Caco-2 (cell line): ENCODE results near the gene EFR3B. TPM values are rescaled to one million over a fixed set of nuclear protein-coding genes. Genes with fewer than 3 reads are reported as not detected.
"Not testable (repeated sequence)": the region's sequence is repeated elsewhere in the genome, so short reads cannot be mapped to it uniquely, and the experiment has no call there.

Experiments
- BruUV-seq: library from RNA; stranded (reverse); fragments of 400-500 nt; replicated peaks from 2 replicates; lab custom pipeline; 2021; lab: Mats Ljungman, UMichigan
- CTCF ChIA-PET: fragments of 300-600 bp; sonication (Branson Sonifier 250); formaldehyde crosslinking; loops from one replicate; lab custom pipeline; 2022; ENCODE audit warnings: antibody characterized with exemption; lab: Charles Lee
- POLR2A ChIA-PET: fragments of 300-600 bp; sonication (Branson Sonifier 250); formaldehyde crosslinking; loops from one replicate; lab custom pipeline; 2022; ENCODE audit warnings: antibody characterized with exemption; lab: Charles Lee
- DNase-seq, 2 experiments: peaks; one replicate each; pipeline versions ENCODE4 v3.0.0 to v3.0.0-alpha.2; 2020 to 2022
- H3K27me3 ChIP-seq: replicated peaks from 2 replicates; pipeline ENCODE4 v1.6.0; 2011; ENCODE audit warnings: low read length; ENCODE audit not compliant: control insufficient read depth, insufficient read depth
- H3K36me3 ChIP-seq: 2 replicates; pipeline ENCODE4 v1.5.1; 2011; ENCODE audit warnings: low read length; ENCODE audit not compliant: control insufficient read depth, insufficient read depth
- H3K4me1 ChIP-seq: fragments of 250-450 bp; sonication (Bioruptor Pico); 2 replicates; pipeline ENCODE4 v1.5.1; 2020; ENCODE audit warnings: mild to moderate bottlenecking
- H3K4me3 ChIP-seq: 2 replicates; pipeline ENCODE4 v1.5.1; 2011; ENCODE audit warnings: low read depth, mild to moderate bottlenecking, control low read depth, low read length
- H3K9me3 ChIP-seq: fragments of 250-450 bp; sonication (Bioruptor Pico); 2 replicates; pipeline ENCODE4 v1.5.1; 2020; ENCODE audit warnings: mild to moderate bottlenecking, moderate library complexity
- H3K27ac Mint-ChIP-seq: one replicate; pipeline ENCODE4 v1.8.0; 2022; ENCODE audit warnings: mixed read lengths; ENCODE audit not compliant: unreplicated experiment
- H3K27me3 Mint-ChIP-seq: one replicate; pipeline ENCODE4 v1.8.0; 2022; ENCODE audit warnings: mixed read lengths; ENCODE audit not compliant: insufficient read depth, unreplicated experiment
- H3K36me3 Mint-ChIP-seq: one replicate; pipeline ENCODE4 v1.8.0; 2022; ENCODE audit warnings: mild to moderate bottlenecking, mixed read lengths; ENCODE audit not compliant: insufficient read depth, unreplicated experiment
- H3K4me1 Mint-ChIP-seq: one replicate; pipeline ENCODE4 v1.8.0; 2022; ENCODE audit warnings: low read depth, mixed read lengths; ENCODE audit not compliant: unreplicated experiment
- H3K4me3 Mint-ChIP-seq: one replicate; pipeline ENCODE4 v1.8.0; 2022; ENCODE audit warnings: mild to moderate bottlenecking, moderate library complexity, mixed read lengths; ENCODE audit not compliant: unreplicated experiment
- H3K9me3 Mint-ChIP-seq: one replicate; pipeline ENCODE4 v1.8.0; 2022; ENCODE audit warnings: mixed read lengths; ENCODE audit not compliant: unreplicated experiment
- CTCF ChIP-seq, 2 experiments: fragments of 200-600 bp in 1 of 2; IDR thresholded peaks; 1 replicate in 1 of 2; 2 replicates in 1 of 2; pipeline versions ENCODE4 v1.5.1 to v1.8.0; 2011 to 2022; ENCODE audit warnings: antibody characterized with exemption in 1 of 2, control low read depth in 1 of 2, inconsistent platforms in 1 of 2, low read depth in 1 of 2, low read length in 1 of 2, mild to moderate bottlenecking in 1 of 2, moderate library complexity in 1 of 2; ENCODE audit not compliant: insufficient read depth in 1 of 2, severe bottlenecking in 1 of 2, unreplicated experiment in 1 of 2
- intact Hi-C: fragments of 100-400 bp; cut with micrococcal nuclease; formaldehyde crosslinking; loops from one replicate; pipeline ENCODE4 v1.10.0; 2022; ENCODE audit not compliant: unreplicated experiment
- total RNA-seq: library from RNA; stranded (reverse); gene quantifications from 2 replicates; pipeline ENCODE4 v1.2.3, GENCODE V29; 2022

Gene EFR3B
- total RNA-seq, 1 experiment from 2014 or later: 19.1 TPM

GRCh38 chr2:24994146-24994724 is 47.6 kb upstream of the EFR3B start:
- intact Hi-C loops: no loop called here
- H3K27ac Mint-ChIP-seq: no peak overlapping the region
- no peak overlapping the region for H3K4me3 Mint-ChIP-seq
- Histone ChIP-seq H3K4me3 (no peak overlapping the region), H3K9me3 (0 out of 2 replicates have a peak, but pooled peaks cover 4% of the 10 kb centered on the region), H3K4me1 (no peaks in the 10 kb centered on the region), H3K27me3 (no peaks in the 10 kb centered on the region), H3K36me3 (no peaks in the 10 kb centered on the region)
- H3K4me1 Mint-ChIP-seq: peaks cover 14% of the 10 kb centered on the region
- ChIA-PET CTCF (no interaction called here), POLR2A (no interaction called here)
- BruUV-seq: no TSS peak
- H3K9me3 Mint-ChIP-seq: no peaks in the 10 kb centered on the region
- TF ChIP-seq CTCF (IDR thresholded peaks at IDR 0.05; ENCODE audit: insufficient read depth in 1 of 2, low read depth in 1 of 2, low read length in 1 of 2, severe bottlenecking in 1 of 2, unreplicated experiment in 1 of 2): no peak
- no peaks in the 10 kb centered on the region for H3K27me3 Mint-ChIP-seq
- no peak for DNase-seq
- no peaks in the 10 kb centered on the region for H3K36me3 Mint-ChIP-seq

GRCh38 chr2:24999097-24999496 is 42.8 kb upstream of the EFR3B start:
- H3K36me3 Mint-ChIP-seq, H3K9me3 Mint-ChIP-seq, DNase-seq, H3K4me1 Mint-ChIP-seq, POLR2A ChIA-PET, H3K27me3 Mint-ChIP-seq, BruUV-seq, H3K9me3 ChIP-seq, H3K27ac Mint-ChIP-seq, H3K4me3 ChIP-seq, H3K36me3 ChIP-seq, H3K27me3 ChIP-seq, H3K4me3 Mint-ChIP-seq, CTCF ChIA-PET, H3K4me1 ChIP-seq, intact Hi-C loops: not testable (repeated sequence)

GRCh38 chr2:25000036-25000435 is 41.8 kb upstream of the EFR3B start:
- no peak overlapping the region for H3K27ac Mint-ChIP-seq
- Histone ChIP-seq H3K36me3 (no peaks in the 10 kb centered on the region), H3K9me3 (no peaks in the 10 kb centered on the region), H3K4me3 (no peak overlapping the region), H3K27me3 (no peaks in the 10 kb centered on the region), H3K4me1 (no peaks in the 10 kb centered on the region)
- POLR2A ChIA-PET: no interaction called here
- no TSS peak for BruUV-seq
- intact Hi-C loops: no loop called here
- H3K36me3 Mint-ChIP-seq: no peaks in the 10 kb centered on the region
- no peaks in the 10 kb centered on the region for H3K27me3 Mint-ChIP-seq
- H3K4me3 Mint-ChIP-seq: no peak overlapping the region
- no peaks in the 10 kb centered on the region for H3K9me3 Mint-ChIP-seq
- no peak for DNase-seq
- no peak for TF ChIP-seq CTCF (IDR thresholded peaks at IDR 0.05; ENCODE audit: insufficient read depth in 1 of 2, low read depth in 1 of 2, low read length in 1 of 2, severe bottlenecking in 1 of 2, unreplicated experiment in 1 of 2)
- CTCF ChIA-PET: no interaction called here
- peaks cover 7% of the 10 kb centered on the region for H3K4me1 Mint-ChIP-seq
